H9 (cell line): ENCODE results near the gene KRTAP5-6. TPM values are rescaled to one million over a fixed set of nuclear protein-coding genes. Genes with fewer than 3 reads are reported as not detected.
A peak's percentile ranks its signal among the peaks of the same experiment; 100 is the strongest.

Experiments
- DNase-seq: peaks from one replicate; pipeline ENCODE4 v3.0.0-alpha.2; 2017
- H2AFZ ChIP-seq: one replicate; pipeline ENCODE4 v1.6.1; 2013; ENCODE audit warnings: mild to moderate bottlenecking, low read length, control low read depth, moderate library complexity
- H2AK5ac ChIP-seq: 2 replicates; pipeline ENCODE4 v1.6.1; 2013; ENCODE audit warnings: low read length, control low read depth, mixed read lengths; ENCODE audit not compliant: insufficient read length
- H2BK120ac ChIP-seq: one replicate; pipeline ENCODE4 v1.6.1; 2013; ENCODE audit warnings: low read depth, mild to moderate bottlenecking, low read length, control low read depth, inconsistent platforms; ENCODE audit not compliant: poor library complexity, severe bottlenecking
- H2BK12ac ChIP-seq: 2 replicates; pipeline ENCODE4 v1.6.1; 2013; ENCODE audit warnings: low read length, control low read depth, mixed read lengths, low read depth; ENCODE audit not compliant: insufficient read length
- H2BK15ac ChIP-seq: 2 replicates; pipeline ENCODE4 v1.6.1; 2013; ENCODE audit warnings: low read depth, low read length, control low read depth
- H2BK20ac ChIP-seq: one replicate; pipeline ENCODE4 v1.6.1; 2013; ENCODE audit warnings: low read depth, mild to moderate bottlenecking, low read length, control low read depth, inconsistent platforms; ENCODE audit not compliant: poor library complexity, severe bottlenecking
- H2BK5ac ChIP-seq: 2 replicates; pipeline ENCODE4 v1.6.1; 2013; ENCODE audit warnings: low read length, control low read depth, mixed read lengths; ENCODE audit not compliant: insufficient read length
- H3K14ac ChIP-seq: 2 replicates; pipeline ENCODE4 v1.6.1; 2013; ENCODE audit warnings: low read length, control low read depth; ENCODE audit not compliant: insufficient read depth
- H3K18ac ChIP-seq: 2 replicates; pipeline ENCODE4 v1.6.1; 2013; ENCODE audit warnings: low read depth, mild to moderate bottlenecking, mixed read lengths, low read length, control low read depth; ENCODE audit not compliant: insufficient read length
- H3K23ac ChIP-seq: 2 replicates; pipeline ENCODE4 v1.6.1; 2013; ENCODE audit warnings: low read length, control low read depth, mixed read lengths, low read depth; ENCODE audit not compliant: insufficient read length
- H3K23me2 ChIP-seq: 2 replicates; pipeline ENCODE4 v1.6.1; 2013; ENCODE audit warnings: low read depth, mild to moderate bottlenecking, mixed read lengths, low read length, control low read depth; ENCODE audit not compliant: insufficient read length, poor library complexity, severe bottlenecking
- H3K27ac ChIP-seq: 2 replicates; pipeline ENCODE4 v1.5.1; 2013; ENCODE audit warnings: low read length, control low read depth, mixed read lengths, low read depth; ENCODE audit not compliant: insufficient read length
- H3K27me3 ChIP-seq: 2 replicates; pipeline ENCODE4 v1.6.1; 2013; ENCODE audit warnings: low read length, control low read depth, inconsistent platforms; ENCODE audit not compliant: insufficient read depth
- H3K4ac ChIP-seq: 2 replicates; pipeline ENCODE4 v1.6.1; 2013; ENCODE audit warnings: low read depth, mild to moderate bottlenecking, control low read depth, inconsistent platforms, low read length, moderate library complexity
- H3K4me1 ChIP-seq: 2 replicates; pipeline ENCODE4 v1.6.1; 2013; ENCODE audit warnings: low read length, control low read depth, inconsistent platforms; ENCODE audit not compliant: insufficient read depth
- H3K4me2 ChIP-seq: 2 replicates; pipeline ENCODE4 v1.6.1; 2013; ENCODE audit warnings: low read length, control low read depth, mixed read lengths; ENCODE audit not compliant: insufficient read length, insufficient read depth
- H3K56ac ChIP-seq: 2 replicates; pipeline ENCODE4 v1.6.1; 2013; ENCODE audit warnings: low read depth, mild to moderate bottlenecking, mixed read lengths, low read length, control low read depth; ENCODE audit not compliant: insufficient read length
- H3K79me1 ChIP-seq: 2 replicates; pipeline ENCODE4 v1.6.1; 2013; ENCODE audit warnings: low read depth, mild to moderate bottlenecking, moderate library complexity, low read length, control low read depth, inconsistent platforms; ENCODE audit not compliant: insufficient read depth, poor library complexity, severe bottlenecking
- H3K79me2 ChIP-seq: 2 replicates; pipeline ENCODE4 v1.6.1; 2013; ENCODE audit warnings: low read length, control low read depth, inconsistent platforms; ENCODE audit not compliant: insufficient read depth
- H3K9ac ChIP-seq: 2 replicates; pipeline ENCODE4 v1.6.1; 2013; ENCODE audit warnings: low read length, control low read depth, mixed read lengths; ENCODE audit not compliant: insufficient read length; ENCODE audit errors: extremely low read depth
- H3K9me3 ChIP-seq: one replicate; pipeline ENCODE4 v1.6.1; 2013; ENCODE audit warnings: low read depth, low read length, inconsistent platforms; ENCODE audit not compliant: control insufficient read depth
- H3T11ph ChIP-seq: one replicate; pipeline ENCODE4 v1.6.1; 2013; ENCODE audit warnings: mild to moderate bottlenecking, low read length, control low read depth, inconsistent platforms
- H4K20me1 ChIP-seq: one replicate; pipeline ENCODE4 v1.6.1; 2013; ENCODE audit not compliant: control insufficient read depth, insufficient read length, insufficient read depth
- H4K5ac ChIP-seq: 2 replicates; pipeline ENCODE4 v1.6.1; 2013; ENCODE audit warnings: low read depth, mild to moderate bottlenecking, mixed read lengths, low read length, control low read depth; ENCODE audit not compliant: insufficient read length
- H4K8ac ChIP-seq: replicated peaks from 2 replicates; pipeline ENCODE4 v1.6.1; 2013; ENCODE audit warnings: low read length, control low read depth, mixed read lengths, low read depth; ENCODE audit not compliant: insufficient read length
- H4K91ac ChIP-seq: 2 replicates; pipeline ENCODE4 v1.6.1; 2013; ENCODE audit warnings: low read depth, mild to moderate bottlenecking, moderate library complexity, mixed read lengths, low read length, control low read depth; ENCODE audit not compliant: insufficient read length
- H3K27ac Mint-ChIP-seq, 3 experiments: 2 replicates in 2 of 3; 3 replicates in 1 of 3; pipeline ENCODE4 v1.8.0; 2020 to 2021; ENCODE audit warnings: mixed read lengths in 3 of 3, mild to moderate bottlenecking in 1 of 3, moderate library complexity in 1 of 3
- H3K27me3 Mint-ChIP-seq: 2 replicates; pipeline ENCODE4 v1.8.0; 2021; ENCODE audit warnings: low read depth, mild to moderate bottlenecking, moderate library complexity, mixed read lengths
- H3K36me3 Mint-ChIP-seq, 3 experiments: 2 replicates in 2 of 3; 3 replicates in 1 of 3; pipeline ENCODE4 v1.8.0; 2020 to 2021; ENCODE audit warnings: low read depth in 3 of 3, mixed read lengths in 3 of 3; ENCODE audit not compliant: insufficient read depth in 1 of 3
- H3K4me1 Mint-ChIP-seq, 2 experiments: 2 replicates each; pipeline ENCODE4 v1.8.0; 2020; ENCODE audit warnings: mixed read lengths in 2 of 2
- H3K4me3 Mint-ChIP-seq, 2 experiments: 2 replicates in 1 of 2; 3 replicates in 1 of 2; pipeline ENCODE4 v1.8.0; 2020 to 2021; ENCODE audit warnings: mild to moderate bottlenecking in 2 of 2, mixed read lengths in 2 of 2, moderate library complexity in 1 of 2
- H3K9me3 Mint-ChIP-seq, 2 experiments: 2 replicates in 1 of 2; 3 replicates in 1 of 2; pipeline ENCODE4 v1.8.0; 2020; ENCODE audit warnings: mild to moderate bottlenecking in 2 of 2, mixed read lengths in 2 of 2, moderate library complexity in 1 of 2
- WGBS: extraction: QIAGEN DNeasy Blood & Tissue Kit; methylation state at CpG from one replicate; pipeline ENCODE4 v1.1.7; 2013; ENCODE audit warnings: missing lambda C conversion rate, low lambda C conversion rate, mixed read lengths; ENCODE audit not compliant: insufficient read length; ENCODE audit errors: extremely low coverage; 5-methylcytosine and 5-hydroxymethylcytosine counted together
- total RNA-seq: library from RNA; stranded (reverse); gene quantifications from 2 replicates; pipeline ENCODE4 v1.2.1, GENCODE V29; 2021
- TF ChIP-seq, protein P1 (sequence below): fragments of 200-600 bp; sonication (generic); conservative IDR thresholded peaks from 3 replicates; pipeline ENCODE4 v1.8.0; 2021; ENCODE audit warnings: antibody characterized with exemption, mild to moderate bottlenecking

KRTAP5-6 gene
- total RNA-seq, 1 experiment from 2014 or later = not detected

- H3K14ac ChIP-seq = no peak overlapping the region; the same call in 1 of the 2 replicates
- no peak overlapping the region for H3K4ac ChIP-seq
- H4K8ac ChIP-seq = no peak overlapping the region
- no peak overlapping the region for H3K9ac ChIP-seq
- H3K56ac ChIP-seq = no peak overlapping the region
- H2BK12ac ChIP-seq = no peak overlapping the region
- H3K9me3 ChIP-seq = no peaks in the 10 kb centered on the region
- no peaks in the 10 kb centered on the region for H3K23me2 ChIP-seq
- Mint-ChIP-seq H3K27ac (no peak overlapping the region), H3K4me1 (peaks cover 4 to 9% of the 10 kb centered on the region in 2 experiments; a peak in 3 of 4 replicates), H3K27me3 (peaks cover 43% of the 10 kb centered on the region), H3K9me3 (peaks cover 0 to under 1% of the 10 kb centered on the region in 2 experiments; a peak in 1 of 5 replicates), H3K36me3 (no peaks in the 10 kb centered on the region), H3K4me3 (no peak overlapping the region)
- peak; percentile 76 for DNase-seq
- no peaks in the 10 kb centered on the region for H3K4me1 ChIP-seq
- H3K18ac ChIP-seq = no peak overlapping the region
- H2BK15ac ChIP-seq = no peak overlapping the region; the same call in 1 of the 2 replicates
- no peak overlapping the region for H3K23ac ChIP-seq
- H4K91ac ChIP-seq = no peak overlapping the region
- no peak overlapping the region for H2AK5ac ChIP-seq
- no peak overlapping the region for H3T11ph ChIP-seq
- H3K4me2 ChIP-seq = peak overlapping the region; percentile 7
- no peak overlapping the region for H2BK5ac ChIP-seq
- no peaks in the 10 kb centered on the region for H3K79me1 ChIP-seq
- no CpG with 5 or more reads among the region's 34 CpGs for WGBS
- no peaks in the 10 kb centered on the region; the same call in 1 of the 2 replicates for H3K27me3 ChIP-seq
- no peaks in the 10 kb centered on the region for H4K20me1 ChIP-seq
- H3K79me2 ChIP-seq = no peaks in the 10 kb centered on the region
- H4K5ac ChIP-seq = no peak overlapping the region
- H3K27ac ChIP-seq = no peak overlapping the region
- H2BK20ac ChIP-seq = no peak overlapping the region
- no peak overlapping the region for H2BK120ac ChIP-seq
- no peak overlapping the region for H2AFZ ChIP-seq
- TF ChIP-seq, protein P1, sequence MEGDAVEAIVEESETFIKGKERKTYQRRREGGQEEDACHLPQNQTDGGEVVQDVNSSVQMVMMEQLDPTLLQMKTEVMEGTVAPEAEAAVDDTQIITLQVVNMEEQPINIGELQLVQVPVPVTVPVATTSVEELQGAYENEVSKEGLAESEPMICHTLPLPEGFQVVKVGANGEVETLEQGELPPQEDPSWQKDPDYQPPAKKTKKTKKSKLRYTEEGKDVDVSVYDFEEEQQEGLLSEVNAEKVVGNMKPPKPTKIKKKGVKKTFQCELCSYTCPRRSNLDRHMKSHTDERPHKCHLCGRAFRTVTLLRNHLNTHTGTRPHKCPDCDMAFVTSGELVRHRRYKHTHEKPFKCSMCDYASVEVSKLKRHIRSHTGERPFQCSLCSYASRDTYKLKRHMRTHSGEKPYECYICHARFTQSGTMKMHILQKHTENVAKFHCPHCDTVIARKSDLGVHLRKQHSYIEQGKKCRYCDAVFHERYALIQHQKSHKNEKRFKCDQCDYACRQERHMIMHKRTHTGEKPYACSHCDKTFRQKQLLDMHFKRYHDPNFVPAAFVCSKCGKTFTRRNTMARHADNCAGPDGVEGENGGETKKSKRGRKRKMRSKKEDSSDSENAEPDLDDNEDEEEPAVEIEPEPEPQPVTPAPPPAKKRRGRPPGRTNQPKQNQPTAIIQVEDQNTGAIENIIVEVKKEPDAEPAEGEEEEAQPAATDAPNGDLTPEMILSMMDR = peak; percentile 98
These were observed 44.0 kb upstream of the KRTAP5-6 start for GRCh38 chr11:1652771-1653540.
